HepG2 (cell line): ENCODE data around the gene NFAT5. TPM values are rescaled to one million over a fixed set of nuclear protein-coding genes. Genes with fewer than 3 reads are reported as not detected.

Experiments
- ATAC-seq: fragments of 200-7000 bp; cut with Tn5 transposase; 3 replicates; pipeline ENCODE4 v1.9.1; 2020; ENCODE audit warnings: mild to moderate bottlenecking, moderate library complexity
- BruUV-seq: library from RNA; stranded (reverse); fragments of 400-500 nt; replicated peaks from 2 replicates; lab custom pipeline; 2021; lab: Mats Ljungman, UMichigan
- CTCF ChIA-PET: fragments of 300-600 bp; formaldehyde crosslinking; extraction: SDS; loops from one replicate; lab custom pipeline; 2021; ENCODE audit warnings: low total read pairs, inconsistent platforms, low intra/inter-chr PET ratio; lab: Yijun Ruan, JAX
- POLR2A ChIA-PET: fragments of 350-600 bp; sonication (Branson Sonifier 250); formaldehyde crosslinking; loops from one replicate; lab custom pipeline; 2020; ENCODE audit warnings: antibody characterized with exemption, inconsistent platforms; lab: Yijun Ruan, JAX
- DNase-seq: peaks from one replicate; pipeline ENCODE4 v3.0.0-alpha.2; 2015; ENCODE audit warnings: low spot score
- FAIRE-seq: peaks from 3 replicates; lab custom pipeline; 2011; peaks lifted over from hg19 to GRCh38; lab: Jason Lieb, UNC
- H2AFZ ChIP-seq: one replicate; pipeline ENCODE4 v1.6.1; 2011; ENCODE audit warnings: low read length, inconsistent platforms
- H3K27ac ChIP-seq: fragments of 300-600 bp; 3 replicates; pipeline ENCODE4 v1.8.0; 2011; ENCODE audit warnings: mixed run types, mild to moderate bottlenecking, mixed read lengths, low read length, inconsistent platforms; ENCODE audit not compliant: insufficient read depth; ENCODE audit errors: extremely low read length
- H3K27me3 ChIP-seq, 2 experiments: fragments of 200-600 bp in 1 of 2; 2 replicates in 1 of 2; 3 replicates in 1 of 2; pipeline versions ENCODE4 v1.6.0 to v1.8.0; 2011; ENCODE audit warnings: low read length in 2 of 2, mild to moderate bottlenecking in 2 of 2, moderate library complexity in 2 of 2, inconsistent platforms in 1 of 2; ENCODE audit not compliant: insufficient read depth in 2 of 2, control insufficient read depth in 1 of 2
- H3K36me3 ChIP-seq, 2 experiments: fragments of 200-600 bp in 1 of 2; replicated peaks in 1 of 2; 2 replicates in 1 of 2; 3 replicates in 1 of 2; pipeline versions ENCODE4 v1.5.1 to v1.8.0; 2011; ENCODE audit warnings: low read length in 2 of 2, inconsistent platforms in 1 of 2; ENCODE audit not compliant: insufficient read depth in 2 of 2, control insufficient read depth in 1 of 2
- H3K4me1 ChIP-seq: 2 replicates; pipeline ENCODE4 v1.5.1; 2012; ENCODE audit warnings: low read length, inconsistent platforms; ENCODE audit not compliant: insufficient read depth
- H3K4me2 ChIP-seq: 2 replicates; pipeline ENCODE4 v1.6.0; 2011; ENCODE audit warnings: low read depth, low read length, inconsistent platforms
- H3K4me3 ChIP-seq, 3 experiments: fragments of 200-600 bp in 1 of 3; sonication (generic), shearing (Covaris generic) in 1 of 3; replicated peaks in 1 of 3; 2 replicates each; pipeline ENCODE4 v1.5.1; 2011 to 2016; ENCODE audit warnings: low read length in 3 of 3, inconsistent platforms in 2 of 3, low read depth in 2 of 3, mild to moderate bottlenecking in 2 of 3, control low read depth in 1 of 3, mixed read lengths in 1 of 3; ENCODE audit not compliant: insufficient read depth in 1 of 3
- H3K79me2 ChIP-seq: one replicate; pipeline ENCODE4 v1.6.1; 2011; ENCODE audit warnings: low read length, inconsistent platforms; ENCODE audit not compliant: insufficient read depth
- H3K9ac ChIP-seq: 2 replicates; pipeline ENCODE4 v1.6.0; 2011; ENCODE audit warnings: mild to moderate bottlenecking, low read depth, low read length, inconsistent platforms; ENCODE audit not compliant: insufficient read depth
- H3K9me3 ChIP-seq: 2 replicates; pipeline ENCODE4 v1.5.1; 2012; ENCODE audit warnings: mild to moderate bottlenecking, low read length
- H4K20me1 ChIP-seq: 2 replicates; pipeline ENCODE4 v1.6.0; 2011; ENCODE audit warnings: inconsistent platforms, mild to moderate bottlenecking, low read length, moderate library complexity; ENCODE audit not compliant: insufficient read depth
- CEBPB ChIP-seq: IDR thresholded peaks from 2 replicates; pipeline ENCODE4 v1.6.1; 2011; ENCODE audit warnings: low read depth, low read length, improper control_type of control experiment, borderline replicate concordance
- KLF15 ChIP-seq: sonication (generic); formaldehyde crosslinking; IDR thresholded peaks from 2 replicates; pipeline ENCODE4 v1.8.1; 2023; ENCODE audit warnings: borderline replicate concordance, mild to moderate bottlenecking, inconsistent platforms, missing genetic modification reagents, mixed read lengths
- MAFK ChIP-seq, 2 experiments: IDR thresholded peaks in 1 of 2; conservative IDR thresholded peaks in 1 of 2; 2 replicates each; pipeline ENCODE4 v1.6.1; 2011; ENCODE audit warnings: improper control_type of control experiment in 2 of 2, low read length in 2 of 2
- MED1 ChIP-seq: sonication (generic); formaldehyde crosslinking; IDR thresholded peaks from 2 replicates; pipeline ENCODE4 v1.4.0; 2020; ENCODE audit warnings: missing genetic modification reagents
- RARA ChIP-seq: IDR thresholded peaks from 2 replicates; pipeline ENCODE4 v1.6.1; 2016; ENCODE audit warnings: missing genetic modification reagents, missing compliant biosample characterization
- SOX13 ChIP-seq, 3 experiments: fragments of 450-650 bp in 1 of 3; sonication (generic) in 1 of 3; formaldehyde crosslinking in 1 of 3; IDR thresholded peaks in 2 of 3; conservative IDR thresholded peaks in 1 of 3; 2 replicates each; pipeline versions ENCODE4 v1.5.0 to v1.6.1; 2016 to 2020; ENCODE audit warnings: antibody characterized with exemption in 1 of 3, mild to moderate bottlenecking in 1 of 3, missing compliant biosample characterization in 1 of 3, missing genetic modification reagents in 1 of 3, moderate library complexity in 1 of 3
- SOX6 ChIP-seq, 2 experiments: fragments of 450-650 bp in 1 of 2; sonication (generic) in 1 of 2; formaldehyde crosslinking in 1 of 2; IDR thresholded peaks; 2 replicates each; pipeline versions ENCODE4 v1.4.0 to v1.6.1; 2017 to 2020; ENCODE audit warnings: antibody characterized with exemption in 1 of 2, mild to moderate bottlenecking in 1 of 2, missing genetic modification reagents in 1 of 2
- ZNF296 ChIP-seq: sonication (generic); formaldehyde crosslinking; conservative IDR thresholded peaks from 2 replicates; pipeline ENCODE4 v1.5.0; 2020; ENCODE audit warnings: mild to moderate bottlenecking, missing genetic modification reagents
- ZNF34 ChIP-seq: sonication (generic); formaldehyde crosslinking; IDR thresholded peaks from 2 replicates; pipeline ENCODE4 v1.4.0; 2020; ENCODE audit warnings: mild to moderate bottlenecking, missing genetic modification reagents, borderline replicate concordance
- WGBS: methylation state at CpG from one replicate; pipeline ENCODE4 v1.1.6; 2017; ENCODE audit warnings: low lambda C conversion rate; 5-methylcytosine and 5-hydroxymethylcytosine counted together
- in situ Hi-C: cut with HindIII; loops from 2 replicates; pipeline ENCODE4 v1.10.0; 2017; ENCODE audit warnings: low pct_unique_long_range_greater_than_20kb; ENCODE audit not compliant: extremely low pct_ligation_motif_present
- intact Hi-C: fragments of 100-400 bp; cut with micrococcal nuclease; formaldehyde crosslinking; loops from one replicate; pipeline ENCODE4 v1.10.0; 2022; ENCODE audit not compliant: unreplicated experiment
- polyA plus RNA-seq, 8 experiments: library from polyadenylated mRNA; depleted of rRNA in 3 of 8; stranded (reverse) in 7 of 8; unstranded in 1 of 8; fragments of >200 nt; fragmentation: Illumina TruSeq in 4 of 8; extraction: Trizol in 4 of 8; gene quantifications; 2 replicates each; pipeline versions ENCODE4 v1.2.1 to v1.2.3, GENCODE V29; 2011 to 2016; ENCODE audit warnings: low read depth in 4 of 8, missing spikeins in 1 of 8, mixed read lengths in 1 of 8; ENCODE audit not compliant: insufficient read depth in 1 of 8
- total RNA-seq, 5 experiments: library from RNA; depleted of rRNA; stranded (reverse); fragments of >200 nt; fragmentation: Illumina TruSeq; extraction: Trizol; gene quantifications; 2 replicates each; pipeline ENCODE4 v1.2.3, GENCODE V29; 2016; ENCODE audit warnings: low read depth in 1 of 5
- TF ChIP-seq, protein P1 (sequence below): sonication (generic); formaldehyde crosslinking; IDR thresholded peaks from 2 replicates; pipeline ENCODE4 v1.4.0; 2020; ENCODE audit warnings: missing genetic modification reagents
- TF ChIP-seq, protein P2 (sequence below): sonication (generic); formaldehyde crosslinking; IDR thresholded peaks from 2 replicates; pipeline ENCODE4 v1.4.0; 2020; ENCODE audit warnings: missing genetic modification reagents, borderline replicate concordance
- TF ChIP-seq, protein P3 (sequence below): sonication (generic); formaldehyde crosslinking; IDR thresholded peaks from 2 replicates; pipeline ENCODE4 v1.5.0; 2020; ENCODE audit warnings: missing genetic modification reagents
- TF ChIP-seq, protein P4 (sequence below): sonication (generic); formaldehyde crosslinking; IDR thresholded peaks from 2 replicates; pipeline ENCODE4 v1.9.0; 2021; ENCODE audit warnings: missing genetic modification reagents, mild to moderate bottlenecking, borderline replicate concordance

Gene NFAT5
- total and polyA plus RNA-seq, 2 of the 13 experiments (the other 11 are each of a cell fraction or from before 2014, with no cell fraction given) = 20.5 to 54.3 TPM

DNA sequence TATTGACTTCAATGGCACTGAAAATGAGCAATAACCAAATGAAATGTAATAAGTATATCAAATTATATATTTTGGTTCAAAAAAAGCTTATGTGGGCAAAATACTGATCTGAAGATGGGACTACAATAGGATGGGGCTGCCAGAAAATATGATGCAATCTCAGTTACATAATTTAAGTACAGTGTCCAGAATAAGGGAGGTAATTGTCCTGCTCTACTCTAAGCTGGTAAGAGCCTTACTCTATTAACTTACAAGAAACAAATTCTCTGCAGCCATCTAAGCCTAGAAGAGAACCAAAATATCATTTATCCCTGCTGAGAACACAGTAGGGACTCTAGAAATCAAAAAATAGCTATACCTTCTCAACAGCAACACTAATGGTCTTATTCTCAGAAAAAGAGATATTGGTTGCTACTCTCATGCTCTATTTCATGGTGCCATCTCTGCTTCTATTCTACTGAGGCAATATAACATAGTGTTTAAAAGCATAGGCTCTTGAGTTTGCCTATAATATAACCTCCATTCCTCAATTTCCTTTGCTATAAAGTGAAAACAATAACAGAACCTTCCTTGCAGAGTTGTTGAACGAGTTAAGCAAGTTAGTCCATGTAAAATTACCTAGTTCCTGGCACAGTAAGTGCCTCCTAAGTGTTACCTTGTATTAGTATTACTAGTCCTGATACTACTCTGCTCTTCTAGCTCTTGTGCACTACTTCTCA is 140.6 kb downstream of the NFAT5 start:
- H3K4me2 ChIP-seq = no peak overlapping the region
- in situ Hi-C loops (no loop called here), intact Hi-C loops (no loop called here)
- CTCF ChIA-PET = no interaction called here
- no peaks in the 10 kb centered on the region for H4K20me1 ChIP-seq
- ATAC-seq = no peak
- peaks cover 5 to 43% of the 10 kb centered on the region in 2 experiments; a peak in 4 of 5 replicates for H3K36me3 ChIP-seq
- peak overlapping the region; percentile 5 for H3K27ac ChIP-seq
- POLR2A ChIA-PET = interaction anchor here (0.7 to 6.1 kb wide), 4 partner anchors 17 to 48 kb away, joined by 3 to 36 read pairs (median 9); partner anchors contain the start of genes NOB1 and NQO1
- H3K27me3 ChIP-seq = no peaks in the 10 kb centered on the region
- 100% methylated on average over 1 of the region's 1 CpG for WGBS
- no peaks in the 10 kb centered on the region for H3K79me2 ChIP-seq
- BruUV-seq = no TSS peak
- H3K4me3 ChIP-seq = no peak overlapping the region
- no peaks in the 10 kb centered on the region for H3K9me3 ChIP-seq
- no peak for FAIRE-seq
- DNase-seq = no peak
- H2AFZ ChIP-seq = no peak overlapping the region
- H3K9ac ChIP-seq = no peak overlapping the region
- peaks cover 12% of the 10 kb centered on the region; the same call in 1 of the 2 replicates for H3K4me1 ChIP-seq
- TF ChIP-seq RARA (0 out of 2 replicates have a peak, but pooled peaks have one; percentile 8), KLF15 (CRISPR knock-in tag) (no peak), SOX13 (IDR thresholded peaks at IDR 0.05) (no peak), SOX13 (CRISPR knock-in tag; conservative IDR thresholded peaks at IDR 0.05 in 1 of 2, IDR thresholded peaks at IDR 0.05 in 1 of 2) (peak in 1 of 2 experiments; percentile 85; a peak in 2 of 4 replicates), MED1 (CRISPR knock-in tag) (no peak), CEBPB (peak; percentile 90), MAFK (conservative IDR thresholded peaks at IDR 0.05 in 1 of 2, IDR thresholded peaks at IDR 0.05 in 1 of 2; ENCODE audit: low read length in 2 of 2) (peak; percentile 54 to 60), SOX6 (IDR thresholded peaks at IDR 0.05) (no peak), SOX6 (CRISPR knock-in tag; IDR thresholded peaks at IDR 0.05) (peak; percentile 88; the same call in 1 of the 2 replicates), ZNF34 (CRISPR knock-in tag) (no peak), ZNF296 (CRISPR knock-in tag) (no peak)
- TF ChIP-seq, protein P1, sequence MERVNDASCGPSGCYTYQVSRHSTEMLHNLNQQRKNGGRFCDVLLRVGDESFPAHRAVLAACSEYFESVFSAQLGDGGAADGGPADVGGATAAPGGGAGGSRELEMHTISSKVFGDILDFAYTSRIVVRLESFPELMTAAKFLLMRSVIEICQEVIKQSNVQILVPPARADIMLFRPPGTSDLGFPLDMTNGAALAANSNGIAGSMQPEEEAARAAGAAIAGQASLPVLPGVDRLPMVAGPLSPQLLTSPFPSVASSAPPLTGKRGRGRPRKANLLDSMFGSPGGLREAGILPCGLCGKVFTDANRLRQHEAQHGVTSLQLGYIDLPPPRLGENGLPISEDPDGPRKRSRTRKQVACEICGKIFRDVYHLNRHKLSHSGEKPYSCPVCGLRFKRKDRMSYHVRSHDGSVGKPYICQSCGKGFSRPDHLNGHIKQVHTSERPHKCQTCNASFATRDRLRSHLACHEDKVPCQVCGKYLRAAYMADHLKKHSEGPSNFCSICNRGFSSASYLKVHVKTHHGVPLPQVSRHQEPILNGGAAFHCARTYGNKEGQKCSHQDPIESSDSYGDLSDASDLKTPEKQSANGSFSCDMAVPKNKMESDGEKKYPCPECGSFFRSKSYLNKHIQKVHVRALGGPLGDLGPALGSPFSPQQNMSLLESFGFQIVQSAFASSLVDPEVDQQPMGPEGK (CRISPR knock-in tag) = peak; percentile 39; the same call in 1 of the 2 replicates
- TF ChIP-seq, protein P2, sequence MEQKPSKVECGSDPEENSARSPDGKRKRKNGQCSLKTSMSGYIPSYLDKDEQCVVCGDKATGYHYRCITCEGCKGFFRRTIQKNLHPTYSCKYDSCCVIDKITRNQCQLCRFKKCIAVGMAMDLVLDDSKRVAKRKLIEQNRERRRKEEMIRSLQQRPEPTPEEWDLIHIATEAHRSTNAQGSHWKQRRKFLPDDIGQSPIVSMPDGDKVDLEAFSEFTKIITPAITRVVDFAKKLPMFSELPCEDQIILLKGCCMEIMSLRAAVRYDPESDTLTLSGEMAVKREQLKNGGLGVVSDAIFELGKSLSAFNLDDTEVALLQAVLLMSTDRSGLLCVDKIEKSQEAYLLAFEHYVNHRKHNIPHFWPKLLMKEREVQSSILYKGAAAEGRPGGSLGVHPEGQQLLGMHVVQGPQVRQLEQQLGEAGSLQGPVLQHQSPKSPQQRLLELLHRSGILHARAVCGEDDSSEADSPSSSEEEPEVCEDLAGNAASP (CRISPR knock-in tag) = 0 out of 2 replicates have a peak, but pooled peaks have one; percentile 14
- TF ChIP-seq, protein P3, sequence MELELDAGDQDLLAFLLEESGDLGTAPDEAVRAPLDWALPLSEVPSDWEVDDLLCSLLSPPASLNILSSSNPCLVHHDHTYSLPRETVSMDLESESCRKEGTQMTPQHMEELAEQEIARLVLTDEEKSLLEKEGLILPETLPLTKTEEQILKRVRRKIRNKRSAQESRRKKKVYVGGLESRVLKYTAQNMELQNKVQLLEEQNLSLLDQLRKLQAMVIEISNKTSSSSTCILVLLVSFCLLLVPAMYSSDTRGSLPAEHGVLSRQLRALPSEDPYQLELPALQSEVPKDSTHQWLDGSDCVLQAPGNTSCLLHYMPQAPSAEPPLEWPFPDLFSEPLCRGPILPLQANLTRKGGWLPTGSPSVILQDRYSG (CRISPR knock-in tag) = no peak
- TF ChIP-seq, protein P4, sequence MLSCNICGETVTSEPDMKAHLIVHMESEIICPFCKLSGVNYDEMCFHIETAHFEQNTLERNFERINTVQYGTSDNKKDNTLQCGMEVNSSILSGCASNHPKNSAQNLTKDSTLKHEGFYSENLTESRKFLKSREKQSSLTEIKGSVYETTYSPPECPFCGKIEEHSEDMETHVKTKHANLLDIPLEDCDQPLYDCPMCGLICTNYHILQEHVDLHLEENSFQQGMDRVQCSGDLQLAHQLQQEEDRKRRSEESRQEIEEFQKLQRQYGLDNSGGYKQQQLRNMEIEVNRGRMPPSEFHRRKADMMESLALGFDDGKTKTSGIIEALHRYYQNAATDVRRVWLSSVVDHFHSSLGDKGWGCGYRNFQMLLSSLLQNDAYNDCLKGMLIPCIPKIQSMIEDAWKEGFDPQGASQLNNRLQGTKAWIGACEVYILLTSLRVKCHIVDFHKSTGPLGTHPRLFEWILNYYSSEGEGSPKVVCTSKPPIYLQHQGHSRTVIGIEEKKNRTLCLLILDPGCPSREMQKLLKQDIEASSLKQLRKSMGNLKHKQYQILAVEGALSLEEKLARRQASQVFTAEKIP (CRISPR knock-in tag) = no peak
